ENCODE measurements around the gene SEC16A.
A peak's percentile ranks its signal among the peaks of the same experiment; 100 is the strongest.

SEC16A gene

GRCh38 chr9:136486823-136487620, 4.2 kb upstream of the SEC16A start:
- no peak for DNase-seq (ENCODE audit: low read depth)

DNA sequence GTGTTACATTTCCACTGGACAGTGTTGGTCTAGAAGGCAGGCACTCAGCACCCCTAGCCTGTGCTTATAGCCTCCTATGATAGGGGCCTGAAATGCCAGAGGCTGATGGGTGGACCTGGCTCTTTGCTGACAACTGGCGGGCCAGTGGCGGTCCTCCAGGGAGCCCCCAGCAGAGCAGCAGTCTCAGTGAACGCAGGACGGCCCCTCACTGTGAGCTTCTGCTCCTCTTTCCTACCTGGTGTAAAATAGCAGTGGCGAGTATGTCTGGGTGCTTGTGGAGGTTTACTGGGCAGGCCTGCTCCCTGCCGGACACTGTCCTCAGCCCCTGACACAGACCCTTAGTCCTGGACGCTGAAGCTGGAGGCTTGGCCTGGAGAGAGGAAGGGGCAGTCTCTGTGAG, 3.3 kb upstream of the SEC16A start:
- no peak for DNase-seq (ENCODE audit: low read depth)

DNA sequence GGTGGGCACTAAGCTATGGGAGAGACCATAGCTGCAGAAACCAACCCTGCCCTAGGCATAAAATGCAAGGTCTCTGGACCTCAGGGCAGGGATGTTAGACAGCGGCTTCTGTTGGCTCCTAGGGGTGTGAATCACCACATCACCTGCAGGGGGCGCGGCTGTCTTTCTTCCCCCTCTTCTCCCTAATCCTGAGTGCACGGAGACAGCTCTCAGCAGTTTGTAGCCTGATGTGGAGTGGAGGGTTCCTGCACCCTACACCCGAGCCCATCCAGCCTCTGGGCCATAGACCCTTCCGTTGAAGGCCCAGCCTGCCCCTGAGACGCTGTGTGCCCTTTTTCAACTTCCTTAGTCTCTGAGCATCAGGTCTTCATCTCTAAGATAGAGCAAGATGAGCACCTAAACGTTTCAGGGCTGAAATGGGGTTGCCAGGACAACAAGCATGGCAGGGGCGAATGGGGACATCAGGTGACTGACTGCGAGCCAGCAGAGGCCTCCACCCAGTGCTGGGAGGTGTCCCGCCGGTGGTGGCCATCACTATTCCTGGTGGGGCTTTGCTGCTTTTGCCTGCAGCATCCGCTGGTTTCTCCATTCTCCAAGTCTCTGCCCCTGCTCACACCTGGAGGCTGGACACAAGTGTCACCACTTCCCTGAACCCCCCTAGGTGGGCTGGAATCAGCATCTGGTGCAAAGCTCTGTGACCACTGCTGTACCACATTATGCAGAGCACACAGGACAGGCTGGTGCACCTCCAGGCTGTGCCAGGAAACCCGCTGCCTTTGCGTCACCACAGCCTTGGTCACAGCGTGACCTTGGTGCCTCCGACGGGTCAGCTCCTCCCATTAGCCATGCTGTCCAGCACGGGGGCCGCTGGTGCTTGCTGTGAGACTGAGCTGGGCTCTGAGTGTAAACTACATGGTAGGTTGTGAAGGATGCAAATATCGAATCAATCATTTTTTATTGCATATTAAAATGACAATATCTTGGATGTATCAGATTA, 2.5 kb upstream of the SEC16A start:
- DNase-seq (ENCODE audit: low read depth) = peak; percentile 70

GRCh38 chr9:136484153-136485048, 1.6 kb upstream of the SEC16A start:
- DNase-seq (ENCODE audit: low read depth) = no peak

DNA sequence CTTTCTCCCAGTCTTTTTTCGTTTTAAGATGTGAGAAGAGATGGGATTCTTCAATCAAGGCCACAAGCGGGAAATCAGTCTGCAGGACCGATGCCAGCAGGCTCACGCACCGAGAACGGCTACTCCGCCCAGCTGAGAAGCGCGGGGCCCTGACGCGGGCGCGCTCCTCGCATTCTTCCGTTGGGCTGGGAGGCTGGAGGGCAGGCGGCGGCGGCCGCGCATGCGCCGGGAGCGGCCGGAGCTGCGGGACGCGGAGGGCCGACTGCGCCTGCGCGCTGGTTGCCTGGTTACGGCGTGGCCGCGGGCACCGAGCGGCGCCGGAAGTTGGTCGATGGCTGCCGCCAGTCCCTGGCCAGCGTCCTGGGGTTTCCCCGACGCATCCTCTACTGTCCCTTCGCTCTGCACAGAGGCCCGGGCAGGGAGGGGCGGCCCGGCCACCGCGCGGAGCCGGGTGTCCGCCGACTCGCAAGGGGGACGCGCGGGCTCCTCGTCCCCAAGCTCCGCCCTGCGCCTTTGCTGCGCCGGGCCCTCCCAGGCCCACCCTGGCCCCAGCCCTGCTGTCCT, 831 bp upstream of the SEC16A start:
- DNase-seq (ENCODE audit: low read depth) = peak; percentile 91

- no peak for DNase-seq (ENCODE audit: low read depth)
Measured at GRCh38 chr9:136482046-136482792, 621 bp downstream of the SEC16A start.

DNA sequence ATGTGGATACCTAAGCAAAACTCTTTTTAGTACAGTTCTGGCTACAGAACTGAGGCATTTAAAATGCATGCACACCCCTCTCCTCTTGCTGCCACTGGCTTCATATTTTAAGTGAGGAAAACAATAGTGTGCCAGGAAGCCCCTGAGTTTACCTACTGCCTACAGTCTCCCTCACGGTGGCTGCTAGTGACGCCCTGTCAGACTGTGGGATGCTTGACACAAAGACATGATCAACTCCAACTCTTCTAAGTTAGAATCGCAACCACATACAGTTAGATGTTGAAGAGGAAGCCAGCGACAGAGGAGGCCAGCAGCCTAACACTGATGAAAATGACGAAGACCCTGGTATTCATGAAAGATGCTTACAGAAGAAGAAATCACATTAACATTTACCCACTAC, 1.3 kb downstream of the SEC16A start:
- DNase-seq (ENCODE audit: low read depth) = no peak

DNA sequence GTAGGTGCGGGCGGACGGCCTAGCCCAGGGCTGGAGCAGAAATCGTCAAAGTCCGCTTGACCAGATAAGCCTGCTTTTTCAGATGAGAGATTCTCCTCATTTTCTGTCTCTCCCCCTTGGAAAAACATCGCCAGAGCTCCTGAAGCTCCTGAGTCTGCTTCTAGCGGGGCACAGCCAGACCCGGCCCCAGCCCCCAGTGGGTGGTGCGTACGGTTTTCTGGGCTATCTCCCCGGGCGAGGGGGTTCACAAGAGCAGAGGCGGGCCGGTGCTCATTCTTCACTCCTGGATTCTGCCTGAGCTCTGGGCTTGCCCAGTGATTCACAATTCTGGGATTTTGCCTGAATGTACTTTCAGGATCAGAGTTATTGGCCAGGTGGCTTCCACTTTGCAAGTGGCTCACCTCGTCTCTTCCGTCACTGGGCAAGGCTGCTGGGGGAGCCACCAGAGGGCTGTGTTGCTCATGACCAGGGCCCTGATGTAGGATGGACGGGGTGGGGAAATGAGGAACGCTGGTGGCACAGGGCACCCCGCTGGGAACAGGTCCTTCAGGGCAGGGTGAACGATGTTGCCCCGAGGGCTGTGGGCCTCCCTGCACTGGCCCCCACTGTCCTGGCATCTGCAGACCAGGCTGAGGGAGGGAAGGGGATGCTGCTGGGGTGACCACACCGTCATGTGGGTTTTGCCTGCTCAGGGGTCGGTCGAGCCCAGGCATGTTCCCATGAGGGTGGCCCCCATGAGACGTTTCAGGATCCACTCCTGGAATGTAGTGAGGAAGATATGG, 6.3 kb downstream of the SEC16A start:
- DNase-seq (ENCODE audit: low read depth) = no peak

GRCh38 chr9:136474974-136475865, 7.6 kb downstream of the SEC16A start:
- DNase-seq (ENCODE audit: low read depth) = no peak

DNA sequence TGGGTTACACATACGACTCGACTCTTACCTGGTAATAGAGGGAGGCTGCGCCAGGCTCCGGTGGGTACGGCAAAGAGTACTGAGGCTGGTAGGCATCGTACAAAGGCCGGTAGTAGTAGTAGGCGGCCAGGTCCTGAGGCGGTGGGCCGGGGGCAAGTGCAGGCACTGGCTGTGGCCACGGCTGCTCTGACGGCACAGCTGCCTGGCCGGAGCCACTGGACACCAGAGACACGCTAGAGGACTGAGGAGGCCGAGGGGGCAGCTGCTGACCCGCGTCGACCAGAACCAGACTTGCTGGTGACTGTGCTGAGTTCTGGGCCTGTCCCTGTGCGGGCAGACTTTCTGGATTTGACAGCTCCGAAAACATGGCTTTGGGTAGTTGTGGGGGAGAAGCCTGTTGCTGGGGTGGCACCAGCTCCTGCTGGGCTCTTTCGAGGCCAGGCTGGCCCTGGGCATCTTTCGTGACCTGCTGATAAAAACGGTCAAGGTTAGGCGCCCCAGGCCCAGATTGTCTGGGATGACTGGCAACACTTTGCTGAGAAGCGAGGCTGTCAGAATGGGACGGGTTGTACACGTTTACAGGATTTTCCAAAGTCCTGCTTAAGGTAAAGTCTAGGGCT, 8.7 kb downstream of the SEC16A start:
- no peak for DNase-seq (ENCODE audit: low read depth)

- no peak for DNase-seq (ENCODE audit: low read depth)
Measured at GRCh38 chr9:136473354-136473721, 9.5 kb downstream of the SEC16A start.

DNA sequence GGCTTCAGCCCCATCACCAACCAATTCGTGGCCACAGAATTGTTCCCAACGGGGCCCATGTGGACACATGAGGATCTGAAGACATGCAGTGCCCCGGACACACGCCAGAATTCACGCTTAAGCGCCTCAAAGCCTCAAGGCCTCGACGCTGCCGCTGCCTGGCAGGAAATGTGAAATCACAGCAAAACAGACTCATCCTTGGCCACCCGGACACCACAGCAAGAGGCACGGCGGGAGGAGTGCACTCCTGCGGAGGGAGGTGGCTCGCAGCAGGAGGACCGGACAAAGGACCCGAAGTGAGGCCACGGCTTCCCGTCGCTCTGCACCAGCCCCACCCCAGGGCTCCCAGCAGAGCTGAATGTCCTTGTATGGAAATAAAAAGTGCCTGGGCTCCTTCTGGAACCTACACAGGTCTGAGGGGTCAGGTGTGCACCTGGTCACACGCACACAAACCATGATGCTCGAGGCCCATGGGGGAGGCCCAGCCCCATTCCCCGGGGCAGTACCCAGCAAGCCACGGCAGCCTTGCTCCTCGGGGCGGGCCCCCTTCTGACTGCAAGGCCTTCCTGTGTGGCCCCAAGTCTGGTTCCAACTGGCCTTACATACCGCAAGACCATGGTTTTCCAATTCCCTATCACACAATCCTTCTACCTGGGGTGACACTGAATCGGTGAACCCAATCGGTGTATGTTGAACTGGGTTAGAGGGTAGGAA, 10.0 kb downstream of the SEC16A start:
- DNase-seq (ENCODE audit: low read depth) = no peak

DNA sequence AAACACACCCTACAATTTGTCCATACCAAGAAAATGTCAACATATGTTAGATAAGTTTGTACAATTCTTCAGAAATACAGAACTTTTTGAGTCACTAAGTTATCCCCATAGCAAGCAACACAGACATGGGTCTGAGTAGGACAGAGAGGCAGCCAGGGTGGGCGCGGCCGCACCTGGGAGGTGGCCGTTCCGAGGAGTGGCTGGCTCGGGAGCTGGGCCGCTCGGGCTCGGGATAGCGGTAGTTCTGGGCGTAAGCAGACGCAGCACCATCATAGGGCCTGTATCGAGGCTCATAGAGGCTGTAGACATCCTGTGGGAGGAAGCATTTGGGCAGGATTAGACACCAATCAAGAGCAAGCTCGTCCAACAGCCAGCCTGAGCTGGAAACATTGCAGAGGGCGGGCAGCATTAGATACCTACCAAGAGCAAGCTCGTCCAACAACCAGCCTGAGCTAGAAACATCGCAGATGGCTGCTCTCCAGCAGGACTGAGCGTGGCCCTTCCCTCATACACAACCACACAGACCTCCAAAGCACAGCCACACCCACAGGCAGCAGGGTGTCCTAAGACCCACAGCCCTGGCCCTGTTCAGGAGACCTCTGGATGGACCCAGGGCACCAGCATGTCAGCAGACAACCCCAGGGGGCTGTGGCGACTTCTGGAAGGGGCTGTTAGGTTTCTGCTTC, 10.9 kb downstream of the SEC16A start:
- DNase-seq (ENCODE audit: low read depth) = no peak

DNA sequence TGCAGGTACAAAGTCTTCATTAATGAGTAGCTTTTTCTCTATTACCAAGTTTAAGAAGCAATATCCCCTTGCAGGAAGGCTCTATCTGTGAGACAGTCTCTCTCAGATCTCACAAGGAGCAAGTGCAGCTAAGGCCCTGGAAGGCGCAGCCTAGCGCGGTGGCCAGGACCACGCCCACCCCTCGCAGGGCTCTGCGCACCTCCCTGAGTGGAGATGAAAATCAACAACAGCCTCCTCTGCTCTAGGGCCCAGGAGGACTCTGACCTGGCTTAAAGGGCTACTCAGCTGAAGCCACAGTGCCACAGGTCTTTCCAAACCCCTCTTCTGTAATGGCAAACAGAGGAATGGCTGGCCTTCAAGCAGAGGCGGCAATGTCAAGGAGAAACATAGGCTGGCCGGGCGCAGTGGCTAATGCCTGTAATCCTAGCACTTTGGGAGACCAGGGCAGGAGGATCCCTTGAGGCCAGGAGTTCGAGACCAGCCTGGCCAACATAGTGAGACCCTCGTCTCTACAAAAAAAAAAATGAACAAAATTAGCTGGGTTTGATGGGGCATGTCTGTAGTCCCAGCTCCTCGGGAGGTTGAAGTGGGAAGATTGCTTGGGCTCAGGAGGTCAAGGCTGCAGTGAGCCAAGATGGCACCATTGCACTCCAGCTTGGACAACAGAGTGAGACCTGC, 11.9 kb downstream of the SEC16A start:
- no peak for DNase-seq (ENCODE audit: low read depth)

DNA sequence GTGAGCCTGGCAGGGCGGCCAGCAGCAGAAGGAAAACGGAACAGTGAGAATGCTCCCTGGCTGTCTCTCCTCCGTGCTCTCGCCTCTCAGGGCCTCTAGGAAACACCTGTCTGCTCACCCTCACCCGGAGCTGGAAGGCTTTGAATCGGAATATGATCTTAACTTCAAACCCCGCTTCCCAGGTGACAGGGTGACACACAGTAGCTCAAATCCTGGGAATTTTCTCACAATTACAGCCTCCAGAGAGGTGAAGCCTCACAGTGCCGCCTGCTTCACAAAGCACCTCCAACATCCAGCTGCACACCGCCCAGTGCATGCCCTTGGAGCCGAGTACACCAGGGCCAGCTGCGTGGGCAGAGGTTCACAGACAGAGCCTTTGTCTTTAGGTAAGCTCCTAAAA, 12.5 kb downstream of the SEC16A start:
- no peak for DNase-seq (ENCODE audit: low read depth)

GRCh38 chr9:136467766-136468165, 15.1 kb downstream of the SEC16A start:
- DNase-seq (ENCODE audit: low read depth) = no peak

DNA sequence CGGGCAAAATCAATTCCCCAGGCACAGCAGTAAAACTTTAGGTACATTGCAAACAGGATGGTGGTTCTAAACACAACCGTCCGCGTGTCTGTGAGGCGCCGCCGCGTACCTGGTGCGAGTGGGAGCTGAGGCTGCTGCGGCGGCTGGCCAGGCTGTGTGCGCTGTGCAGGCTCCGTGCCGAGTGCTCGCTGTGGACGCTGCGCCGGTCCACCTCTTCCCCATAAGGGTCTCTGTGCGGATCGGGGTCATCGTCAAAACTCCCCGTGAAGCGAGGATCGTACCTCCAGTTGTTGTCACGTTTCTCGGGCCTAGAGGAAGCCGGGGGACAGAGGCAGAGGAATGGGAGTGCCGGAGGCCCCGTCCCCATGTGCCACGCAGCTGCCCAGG, 16.7 kb downstream of the SEC16A start:
- no peak for DNase-seq (ENCODE audit: low read depth)
